Trophoblast cell (in vitro differentiated cells and primary cell): ENCODE data around the gene ZNF408.
A peak's percentile ranks its signal among the peaks of the same experiment; 100 is the strongest.

Experiments used
- DNase-seq, 2 donors: peaks; one replicate each; pipeline ENCODE4 v3.0.0-alpha.2; 2016
- H2AFZ ChIP-seq: 2 replicates; pipeline ENCODE4 v1.6.1; 2013; ENCODE audit warnings: low read length, moderate library complexity, mild to moderate bottlenecking; ENCODE audit not compliant: insufficient read depth, poor library complexity
- H2AK5ac ChIP-seq: 2 replicates; pipeline ENCODE4 v1.6.1; 2013; ENCODE audit warnings: mild to moderate bottlenecking, low read length
- H2BK120ac ChIP-seq: 2 replicates; pipeline ENCODE4 v1.6.1; 2013; ENCODE audit warnings: low read length, mild to moderate bottlenecking, moderate library complexity; ENCODE audit not compliant: insufficient read depth, poor library complexity
- H2BK12ac ChIP-seq: 2 replicates; pipeline ENCODE4 v1.6.1; 2013; ENCODE audit warnings: mild to moderate bottlenecking, low read length, moderate library complexity
- H2BK5ac ChIP-seq: 2 replicates; pipeline ENCODE4 v1.6.1; 2013; ENCODE audit warnings: low read length, low read depth, moderate library complexity, mild to moderate bottlenecking; ENCODE audit not compliant: poor library complexity
- H3K14ac ChIP-seq: 2 replicates; pipeline ENCODE4 v1.6.1; 2013; ENCODE audit warnings: mild to moderate bottlenecking, low read length
- H3K18ac ChIP-seq: 2 replicates; pipeline ENCODE4 v1.6.1; 2013; ENCODE audit warnings: mild to moderate bottlenecking, low read length
- H3K23ac ChIP-seq: 2 replicates; pipeline ENCODE4 v1.6.1; 2013; ENCODE audit warnings: low read length
- H3K27ac ChIP-seq: 2 replicates; pipeline ENCODE4 v1.5.1; 2013; ENCODE audit warnings: low read depth, mild to moderate bottlenecking, inconsistent platforms, low read length, moderate library complexity
- H3K27me3 ChIP-seq: 2 replicates; pipeline ENCODE4 v1.6.1; 2013; ENCODE audit warnings: inconsistent platforms, mild to moderate bottlenecking, low read length, moderate library complexity; ENCODE audit not compliant: insufficient read depth
- H3K36me3 ChIP-seq, 2 experiments: 1 replicate in 1 of 2; 2 replicates in 1 of 2; pipeline ENCODE4 v1.6.1; 2013; ENCODE audit warnings: low read length in 2 of 2, mild to moderate bottlenecking in 2 of 2, moderate library complexity in 1 of 2; ENCODE audit not compliant: insufficient read depth in 2 of 2, control insufficient read depth in 1 of 2
- H3K4ac ChIP-seq: 2 replicates; pipeline ENCODE4 v1.6.1; 2013; ENCODE audit warnings: low read depth, mild to moderate bottlenecking, low read length, moderate library complexity
- H3K4me1 ChIP-seq, 2 experiments: 1 replicate in 1 of 2; 2 replicates in 1 of 2; pipeline ENCODE4 v1.6.1; 2013; ENCODE audit warnings: low read length in 2 of 2, mild to moderate bottlenecking in 2 of 2, moderate library complexity in 1 of 2; ENCODE audit not compliant: insufficient read depth in 2 of 2, control insufficient read depth in 1 of 2
- H3K4me2 ChIP-seq: 2 replicates; pipeline ENCODE4 v1.6.1; 2013; ENCODE audit warnings: inconsistent platforms, mild to moderate bottlenecking, low read length, moderate library complexity
- H3K4me3 ChIP-seq: 2 replicates; pipeline ENCODE4 v1.5.1; 2013; ENCODE audit warnings: mild to moderate bottlenecking, low read depth, low read length, inconsistent platforms
- H3K79me1 ChIP-seq: one replicate; pipeline ENCODE4 v1.6.1; 2013; ENCODE audit warnings: low read length
- H3K79me2 ChIP-seq: 2 replicates; pipeline ENCODE4 v1.6.1; 2013; ENCODE audit warnings: low read length, mild to moderate bottlenecking; ENCODE audit not compliant: control insufficient read depth, insufficient read depth, poor library complexity
- H3K9ac ChIP-seq: 2 replicates; pipeline ENCODE4 v1.6.1; 2013; ENCODE audit warnings: mild to moderate bottlenecking, low read length
- H3K9me3 ChIP-seq: 2 replicates; pipeline ENCODE4 v1.6.1; 2013; ENCODE audit warnings: low read depth, mild to moderate bottlenecking, control low read depth, inconsistent platforms, low read length; ENCODE audit not compliant: insufficient read depth
- H4K12ac ChIP-seq: 2 replicates; pipeline ENCODE4 v1.6.1; 2013; ENCODE audit warnings: low read depth, mild to moderate bottlenecking, low read length, moderate library complexity
- H4K8ac ChIP-seq: 2 replicates; pipeline ENCODE4 v1.6.1; 2013; ENCODE audit warnings: low read depth, mild to moderate bottlenecking, low read length, moderate library complexity
- H4K91ac ChIP-seq: one replicate; pipeline ENCODE4 v1.6.1; 2013; ENCODE audit warnings: low read depth, mild to moderate bottlenecking, low read length, moderate library complexity
- WGBS: extraction: QIAGEN DNeasy Blood & Tissue Kit; methylation state at CpG from one replicate; pipeline ENCODE4 v1.1.7; 2013; ENCODE audit warnings: missing lambda C conversion rate; ENCODE audit not compliant: insufficient read length, insufficient coverage; ENCODE audit errors: extremely low coverage; 5-methylcytosine and 5-hydroxymethylcytosine counted together

The ZNF408 gene

DNA sequence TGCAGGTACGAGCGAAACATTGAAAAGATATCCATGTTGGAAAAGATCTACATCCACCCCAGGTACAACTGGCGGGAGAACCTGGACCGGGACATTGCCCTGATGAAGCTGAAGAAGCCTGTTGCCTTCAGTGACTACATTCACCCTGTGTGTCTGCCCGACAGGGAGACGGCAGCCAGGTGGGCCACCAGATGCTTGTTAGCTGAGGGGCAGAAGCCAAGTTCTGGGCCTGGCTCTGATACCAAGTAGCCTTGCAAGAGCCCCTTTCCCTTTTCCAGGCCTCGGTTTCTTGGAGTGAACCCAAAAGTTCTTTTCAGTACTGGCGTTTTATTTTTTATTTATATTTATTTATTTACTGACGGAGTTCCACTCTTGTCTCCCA is 27.8 kb downstream of the ZNF408 start:
- H2AFZ ChIP-seq, result no peak overlapping the region
- H2BK5ac ChIP-seq, result no peak overlapping the region
- no peaks in the 10 kb centered on the region for H3K79me1 ChIP-seq
- H3K4me1 ChIP-seq, result peaks cover 4 to 7% of the 10 kb centered on the region in 2 experiments
- no CpG with 5 or more reads among the region's 9 CpGs for WGBS
- H3K18ac ChIP-seq, result no peak overlapping the region
- no peak overlapping the region for H3K14ac ChIP-seq
- no peak overlapping the region for H3K4me2 ChIP-seq
- H3K27ac ChIP-seq, result no peak overlapping the region
- no peaks in the 10 kb centered on the region for H3K27me3 ChIP-seq
- no peaks in the 10 kb centered on the region for H3K36me3 ChIP-seq
- no peak overlapping the region for H4K12ac ChIP-seq
- DNase-seq, result no peak
- no peak overlapping the region for H2AK5ac ChIP-seq
- H2BK12ac ChIP-seq, result no peak overlapping the region
- no peaks in the 10 kb centered on the region for H3K9me3 ChIP-seq
- H3K79me2 ChIP-seq, result no peaks in the 10 kb centered on the region
- no peak overlapping the region for H3K4me3 ChIP-seq
- H4K8ac ChIP-seq, result no peak overlapping the region
- no peak overlapping the region for H2BK120ac ChIP-seq
- H4K91ac ChIP-seq, result no peak overlapping the region
- no peak overlapping the region for H3K4ac ChIP-seq
- no peak overlapping the region for H3K23ac ChIP-seq
- H3K9ac ChIP-seq, result no peak overlapping the region

DNA sequence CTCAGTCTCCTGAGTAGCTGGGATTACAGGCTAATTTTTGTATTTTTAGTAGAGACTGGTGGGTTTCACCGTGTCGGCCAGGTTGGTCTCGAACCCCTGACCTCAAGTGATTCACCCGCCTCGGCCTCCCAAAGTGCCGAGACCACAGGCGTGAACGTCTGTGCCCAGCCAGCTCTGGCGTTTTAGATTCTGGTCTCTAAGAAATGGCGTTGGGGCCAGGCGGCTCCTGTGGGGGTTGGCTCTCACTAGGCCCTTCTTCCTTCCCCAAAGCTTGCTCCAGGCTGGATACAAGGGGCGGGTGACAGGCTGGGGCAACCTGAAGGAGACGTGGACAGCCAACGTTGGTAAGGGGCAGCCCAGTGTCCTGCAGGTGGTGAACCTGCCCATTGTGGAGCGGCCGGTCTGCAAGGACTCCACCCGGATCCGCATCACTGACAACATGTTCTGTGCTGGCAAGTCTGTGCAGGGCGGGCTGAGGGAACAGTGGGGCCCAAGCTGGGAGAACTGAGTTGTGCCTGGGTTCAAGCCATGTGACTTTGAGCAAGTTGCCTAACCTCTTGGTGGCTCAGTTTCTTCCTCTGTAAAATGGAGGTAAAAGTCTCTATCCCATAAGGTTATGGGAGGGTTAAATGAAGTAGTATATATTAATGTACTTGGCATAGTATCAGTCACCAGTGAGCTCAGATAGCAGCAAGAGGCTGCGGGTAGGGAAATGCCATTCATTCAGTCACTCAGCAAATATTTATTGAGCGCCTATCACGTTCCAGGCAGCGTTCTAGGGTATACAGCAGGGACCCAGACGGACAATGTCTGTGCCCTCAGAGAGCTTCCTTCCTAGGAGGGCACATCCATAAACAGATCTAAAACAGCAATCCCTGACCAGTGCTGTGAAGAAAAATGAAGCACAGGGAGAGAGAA is 28.5 kb downstream of the ZNF408 start:
- no peak overlapping the region for H4K12ac ChIP-seq
- H3K9me3 ChIP-seq, result no peaks in the 10 kb centered on the region
- no peak overlapping the region for H3K4me2 ChIP-seq
- DNase-seq, result peak in 1 of 2 donors; percentile 54
- H3K79me1 ChIP-seq, result no peaks in the 10 kb centered on the region
- H2AFZ ChIP-seq, result no peak overlapping the region
- H4K91ac ChIP-seq, result no peak overlapping the region
- H3K9ac ChIP-seq, result no peak overlapping the region
- H2BK12ac ChIP-seq, result no peak overlapping the region
- H3K79me2 ChIP-seq, result no peaks in the 10 kb centered on the region
- no peak overlapping the region for H3K4me3 ChIP-seq
- H2BK120ac ChIP-seq, result no peak overlapping the region
- no peak overlapping the region for H3K18ac ChIP-seq
- H3K4me1 ChIP-seq, result peaks cover 0 to under 1% of the 10 kb centered on the region in 2 experiments
- H2AK5ac ChIP-seq, result no peak overlapping the region
- H3K27ac ChIP-seq, result no peak overlapping the region
- H3K27me3 ChIP-seq, result no peaks in the 10 kb centered on the region
- H3K4ac ChIP-seq, result no peak overlapping the region
- H2BK5ac ChIP-seq, result no peak overlapping the region
- WGBS, result no CpG with 5 or more reads among the region's 24 CpGs
- H3K14ac ChIP-seq, result no peak overlapping the region
- H3K36me3 ChIP-seq, result no peaks in the 10 kb centered on the region
- no peak overlapping the region for H3K23ac ChIP-seq
- H4K8ac ChIP-seq, result no peak overlapping the region

DNA sequence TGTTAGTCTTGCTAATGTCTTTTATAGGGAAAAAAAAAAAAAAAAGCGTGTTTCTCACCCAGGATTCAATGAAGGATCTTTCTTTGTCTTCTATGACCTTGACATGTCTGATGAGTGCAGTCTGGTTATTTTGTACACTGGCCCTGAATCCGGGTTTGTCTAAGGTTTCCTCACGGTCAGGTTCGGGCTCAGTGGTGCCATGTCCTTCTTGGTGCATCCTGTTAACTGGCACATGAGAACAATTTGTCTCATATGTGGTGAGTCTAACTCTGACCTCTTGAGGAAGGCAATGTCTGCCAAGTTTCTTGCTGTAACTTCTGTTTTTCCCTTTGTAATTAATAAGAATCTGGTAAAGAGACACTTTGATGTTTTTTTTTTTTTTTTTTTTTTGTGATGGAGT is 30.7 kb downstream of the ZNF408 start:
- no peak overlapping the region for H4K8ac ChIP-seq
- no peak overlapping the region for H3K23ac ChIP-seq
- H2BK12ac ChIP-seq, result no peak overlapping the region
- no peak overlapping the region for H3K4me3 ChIP-seq
- H3K79me2 ChIP-seq, result no peaks in the 10 kb centered on the region
- H3K36me3 ChIP-seq, result no peaks in the 10 kb centered on the region
- H3K9me3 ChIP-seq, result no peaks in the 10 kb centered on the region
- H3K18ac ChIP-seq, result no peak overlapping the region
- H2BK5ac ChIP-seq, result no peak overlapping the region
- no peak overlapping the region for H3K4ac ChIP-seq
- no peak overlapping the region for H2BK120ac ChIP-seq
- no peaks in the 10 kb centered on the region for H3K79me1 ChIP-seq
- no peak overlapping the region for H3K9ac ChIP-seq
- no peak overlapping the region for H2AK5ac ChIP-seq
- H2AFZ ChIP-seq, result no peak overlapping the region
- H4K91ac ChIP-seq, result no peak overlapping the region
- H3K27ac ChIP-seq, result no peak overlapping the region
- no peaks in the 10 kb centered on the region for H3K27me3 ChIP-seq
- H3K4me1 ChIP-seq, result no peaks in the 10 kb centered on the region
- WGBS, result no CpG with 5 or more reads among the region's 4 CpGs
- H4K12ac ChIP-seq, result no peak overlapping the region
- DNase-seq, result no peak
- H3K4me2 ChIP-seq, result no peak overlapping the region
- no peak overlapping the region for H3K14ac ChIP-seq

DNA sequence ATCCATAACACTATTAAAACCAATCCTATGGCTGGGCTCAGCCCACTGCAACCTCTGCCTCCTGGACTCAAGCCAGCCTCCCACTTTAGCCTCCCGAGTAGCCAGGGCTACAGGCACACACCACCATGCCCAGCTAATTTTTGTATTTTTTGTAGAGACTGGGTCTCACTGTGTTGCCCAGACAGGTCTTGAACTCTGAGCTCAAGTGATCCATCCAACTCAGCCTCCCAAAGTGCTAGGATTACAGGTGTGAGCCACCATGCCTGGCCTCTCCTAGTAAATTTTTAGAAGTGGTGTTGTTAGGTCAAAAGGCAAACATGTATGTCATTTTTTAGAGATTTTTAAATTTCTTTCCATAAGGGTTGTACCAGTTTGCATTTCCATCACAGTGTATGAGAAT is 32.4 kb downstream of the ZNF408 start:
- H3K79me2 ChIP-seq, result no peaks in the 10 kb centered on the region
- H3K14ac ChIP-seq, result no peak overlapping the region
- no peak overlapping the region for H2BK120ac ChIP-seq
- H3K9me3 ChIP-seq, result no peaks in the 10 kb centered on the region
- no peak overlapping the region for H3K27ac ChIP-seq
- H3K18ac ChIP-seq, result no peak overlapping the region
- H4K12ac ChIP-seq, result no peak overlapping the region
- no peak overlapping the region for H2BK12ac ChIP-seq
- H3K36me3 ChIP-seq, result no peaks in the 10 kb centered on the region
- peak in 1 of 2 donors; percentile 61 for DNase-seq
- H4K8ac ChIP-seq, result no peak overlapping the region
- H3K4ac ChIP-seq, result no peak overlapping the region
- H2AK5ac ChIP-seq, result no peak overlapping the region
- no peak overlapping the region for H3K4me2 ChIP-seq
- no peak overlapping the region for H3K9ac ChIP-seq
- no CpG with 5 or more reads among the region's 1 CpG for WGBS
- H3K27me3 ChIP-seq, result no peaks in the 10 kb centered on the region
- H3K79me1 ChIP-seq, result no peaks in the 10 kb centered on the region
- H3K4me1 ChIP-seq, result no peaks in the 10 kb centered on the region
- H2AFZ ChIP-seq, result no peak overlapping the region
- H3K4me3 ChIP-seq, result no peak overlapping the region
- H3K23ac ChIP-seq, result no peak overlapping the region
- no peak overlapping the region for H2BK5ac ChIP-seq
- no peak overlapping the region for H4K91ac ChIP-seq
